GM10266 (cell line): ENCODE results near the gene GNAL.

Experiments
- DNase-seq: peaks from one replicate; pipeline ENCODE4 v3.0.0; 2012; ENCODE audit errors: extremely low spot score
- TF ChIP-seq, protein P1 (sequence below): IDR thresholded peaks from 2 replicates; pipeline ENCODE4 v1.5.1; 2012; ENCODE audit warnings: mild to moderate bottlenecking, low read depth; ENCODE audit not compliant: control insufficient read depth, insufficient read depth; ENCODE audit errors: missing control alignments

Gene GNAL

DNA sequence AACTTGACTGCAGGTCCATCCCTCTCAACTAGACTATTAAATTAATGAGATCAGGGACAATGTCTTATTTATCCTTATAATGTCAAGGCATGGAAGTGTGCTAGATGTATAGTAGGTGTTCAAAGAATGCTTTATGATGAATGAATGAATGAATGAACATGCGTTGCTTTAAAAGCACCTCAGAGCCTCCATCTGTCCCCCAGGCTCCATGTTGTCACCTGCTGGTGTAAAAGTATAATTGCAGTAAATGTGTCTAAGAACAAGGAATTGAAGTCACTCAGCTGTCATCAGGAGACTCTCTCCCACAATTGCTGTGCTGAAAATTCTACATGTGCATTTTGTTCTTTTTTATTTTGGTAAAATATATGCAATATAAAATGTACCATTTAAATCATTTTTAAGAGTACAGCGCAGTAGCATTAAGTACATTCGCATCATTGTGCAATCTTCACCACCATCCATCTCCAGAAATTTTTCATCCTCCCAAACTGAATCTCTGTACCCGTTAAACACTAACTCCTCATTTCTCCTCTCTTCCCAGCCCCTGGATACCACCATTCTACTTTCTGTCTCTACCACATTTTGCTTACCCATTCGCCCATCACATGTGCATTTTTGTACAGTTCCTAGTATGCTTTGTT is 52.6 kb downstream of the GNAL start:
- TF ChIP-seq, protein P1, sequence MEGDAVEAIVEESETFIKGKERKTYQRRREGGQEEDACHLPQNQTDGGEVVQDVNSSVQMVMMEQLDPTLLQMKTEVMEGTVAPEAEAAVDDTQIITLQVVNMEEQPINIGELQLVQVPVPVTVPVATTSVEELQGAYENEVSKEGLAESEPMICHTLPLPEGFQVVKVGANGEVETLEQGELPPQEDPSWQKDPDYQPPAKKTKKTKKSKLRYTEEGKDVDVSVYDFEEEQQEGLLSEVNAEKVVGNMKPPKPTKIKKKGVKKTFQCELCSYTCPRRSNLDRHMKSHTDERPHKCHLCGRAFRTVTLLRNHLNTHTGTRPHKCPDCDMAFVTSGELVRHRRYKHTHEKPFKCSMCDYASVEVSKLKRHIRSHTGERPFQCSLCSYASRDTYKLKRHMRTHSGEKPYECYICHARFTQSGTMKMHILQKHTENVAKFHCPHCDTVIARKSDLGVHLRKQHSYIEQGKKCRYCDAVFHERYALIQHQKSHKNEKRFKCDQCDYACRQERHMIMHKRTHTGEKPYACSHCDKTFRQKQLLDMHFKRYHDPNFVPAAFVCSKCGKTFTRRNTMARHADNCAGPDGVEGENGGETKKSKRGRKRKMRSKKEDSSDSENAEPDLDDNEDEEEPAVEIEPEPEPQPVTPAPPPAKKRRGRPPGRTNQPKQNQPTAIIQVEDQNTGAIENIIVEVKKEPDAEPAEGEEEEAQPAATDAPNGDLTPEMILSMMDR, result peak; percentile 54
- peak; percentile 58 for DNase-seq

DNA sequence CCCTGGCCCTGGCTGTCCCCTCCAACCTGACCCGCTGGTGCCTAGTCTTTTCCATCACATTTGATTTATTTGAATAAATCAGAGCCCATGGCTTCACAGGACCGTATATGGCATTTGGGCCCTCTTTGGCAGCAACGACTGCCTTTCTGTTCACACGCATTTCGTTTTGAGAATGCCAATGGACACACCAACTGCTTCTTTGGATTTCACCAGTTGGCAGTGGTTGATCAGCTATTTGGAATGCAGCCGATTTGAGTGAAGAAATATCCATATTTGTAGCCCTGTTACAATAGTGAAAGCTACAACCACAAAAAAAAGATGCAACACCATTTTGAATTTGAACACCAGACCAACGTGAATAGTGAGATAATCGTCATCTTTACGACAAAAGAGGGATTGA is 56.5 kb downstream of the GNAL start:
- DNase-seq, result no peak
- TF ChIP-seq, protein P1, result no peak

DNA sequence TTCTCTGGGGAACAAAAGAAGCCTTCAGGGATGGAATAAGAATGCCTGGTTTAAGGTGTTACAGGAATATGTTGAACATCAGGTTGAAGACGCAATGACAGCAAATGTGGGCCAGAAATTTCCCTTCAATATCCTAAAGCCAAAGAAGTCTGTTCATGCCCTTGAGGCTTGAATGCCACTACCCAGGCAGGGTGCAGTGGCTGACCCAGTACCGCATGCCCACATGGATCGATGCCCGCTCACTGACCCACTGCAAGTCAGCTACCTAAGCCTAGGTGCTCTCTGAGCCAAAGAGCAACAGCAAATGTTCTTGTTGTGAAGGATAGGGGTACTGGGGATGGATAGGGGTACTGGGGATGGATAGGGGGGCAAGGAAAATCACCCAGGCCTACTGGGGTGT is 58.2 kb downstream of the GNAL start:
- TF ChIP-seq, protein P1, result no peak
- DNase-seq, result no peak

DNA sequence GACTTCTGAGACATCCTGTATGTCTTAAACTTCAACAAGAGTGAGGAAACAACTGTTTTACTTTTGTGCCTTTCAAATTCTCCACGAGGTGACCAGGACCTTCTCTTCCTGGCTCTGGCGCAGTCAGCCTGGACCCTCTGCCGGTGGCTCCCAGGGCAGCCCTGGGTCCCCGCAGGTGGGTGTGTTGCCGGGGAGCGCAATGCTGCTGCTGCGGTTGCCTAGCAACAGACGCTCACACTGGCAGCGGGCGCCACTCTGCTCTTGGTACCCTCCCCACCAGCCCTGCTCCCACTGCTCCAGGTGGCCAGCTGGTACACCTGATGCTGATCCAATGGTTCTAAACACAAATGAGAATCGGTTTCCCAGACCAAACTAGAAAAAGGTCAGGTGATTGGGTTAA is 58.7 kb downstream of the GNAL start:
- TF ChIP-seq, protein P1, result no peak
- no peak for DNase-seq

DNA sequence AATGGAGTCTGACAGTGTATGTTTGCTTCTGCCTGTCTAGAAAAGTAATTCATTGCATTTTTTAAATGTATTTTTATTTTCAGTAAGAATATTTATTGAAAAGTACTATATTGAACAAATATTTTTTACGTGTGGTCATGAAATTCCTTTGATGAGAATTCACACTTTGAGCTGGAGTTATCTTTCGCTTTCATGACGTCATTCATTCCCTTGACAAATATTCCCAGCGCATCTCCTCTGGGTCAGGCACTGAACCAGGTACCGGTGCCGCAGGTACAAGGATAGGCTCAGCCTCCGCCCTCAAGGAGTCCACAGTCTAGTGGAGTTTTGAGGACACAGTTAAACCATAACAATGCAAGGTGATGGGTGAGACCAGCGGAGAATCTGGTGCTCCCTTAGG is 60.2 kb downstream of the GNAL start:
- TF ChIP-seq, protein P1, result no peak
- no peak for DNase-seq

DNA sequence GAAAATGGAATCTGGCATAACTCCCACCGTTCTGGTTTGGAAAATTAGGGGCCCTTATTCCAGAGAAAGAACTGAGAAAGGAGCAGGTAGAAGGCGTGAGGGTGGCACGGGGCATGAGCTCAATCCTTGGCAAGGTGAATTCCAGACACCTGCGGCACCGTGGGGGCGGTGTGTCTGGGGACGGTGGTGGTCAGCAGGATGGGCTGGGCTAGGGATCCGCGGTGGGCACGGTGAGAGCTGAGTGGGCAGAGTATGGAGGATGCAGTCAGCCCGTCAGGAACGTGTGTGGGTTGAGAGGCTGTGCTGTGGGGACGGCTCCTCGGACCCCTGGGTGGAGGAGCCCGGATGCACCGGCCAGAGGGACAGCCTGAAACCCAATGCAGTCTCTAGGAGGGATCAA is 61.1 kb downstream of the GNAL start:
- TF ChIP-seq, protein P1, result no peak
- no peak for DNase-seq

DNA sequence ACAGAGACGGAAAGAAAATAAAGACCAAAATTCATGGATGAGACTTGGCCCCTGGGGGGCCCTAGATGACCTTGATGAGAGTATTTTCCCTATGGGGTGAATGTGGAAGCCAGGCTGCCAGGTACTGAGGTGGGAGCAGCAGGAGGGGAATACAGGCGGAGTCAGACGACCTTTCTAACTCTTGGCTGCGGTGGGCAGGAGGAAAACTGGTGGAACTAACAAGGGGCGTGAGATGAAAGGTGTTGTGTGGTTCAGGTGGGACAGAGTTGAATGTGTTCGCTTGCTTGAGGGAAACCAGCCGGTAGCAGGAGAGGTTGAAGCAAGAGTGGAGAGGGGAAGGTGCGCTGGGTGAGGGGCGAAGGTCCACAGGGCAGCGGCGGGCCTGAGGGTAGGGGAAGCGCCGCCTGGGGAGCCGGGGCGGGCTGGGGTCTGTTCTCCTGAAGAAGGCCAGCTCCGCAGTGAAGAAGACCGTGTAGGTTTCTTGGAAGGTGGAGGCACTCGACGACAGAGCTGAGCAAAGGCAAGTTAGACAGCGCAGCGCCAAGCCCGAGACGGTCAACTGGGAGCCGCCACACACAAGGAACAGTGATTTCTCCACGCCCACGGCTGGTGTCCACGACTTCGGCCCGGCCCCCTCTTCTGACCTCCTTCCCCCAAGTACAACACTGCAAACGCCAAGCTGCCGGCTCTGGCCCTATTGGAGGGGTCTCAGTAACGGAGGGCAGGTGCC is 61.7 kb downstream of the GNAL start:
- no peak for DNase-seq
- TF ChIP-seq, protein P1, result no peak
